Stomach (tissue), 9 donors: ENCODE data around the gene SIGLEC8. TPM values are rescaled to one million over a fixed set of nuclear protein-coding genes. Genes with fewer than 3 reads are reported as not detected.

Experiments
- DNase-seq, 2 donors: peaks; one replicate each; pipeline versions ENCODE4 v3.0.0 to v3.0.0-alpha.2; 2013 to 2019
- H3K27ac ChIP-seq, 5 donors: fragments of 200-600 bp in 4 of 5; sonication (generic) in 4 of 5; one replicate each; pipeline ENCODE4 v1.5.1; 2013 to 2019; ENCODE audit warnings: mild to moderate bottlenecking in 1 of 5, moderate library complexity in 1 of 5
- H3K27me3 ChIP-seq, 3 donors: fragments of 200-600 bp; sonication (generic); one replicate each; pipeline ENCODE4 v1.5.1; 2017 to 2019; ENCODE audit warnings: mixed run types in 1 of 3
- H3K36me3 ChIP-seq, 4 donors: fragments of 200-600 bp; sonication (generic); 1 replicate in 3 of 4; 2 replicates in 1 of 4; pipeline ENCODE4 v1.5.1; 2016 to 2019
- H3K4me1 ChIP-seq, 4 donors: fragments of 200-600 bp; sonication (generic); one replicate each; pipeline ENCODE4 v1.5.1; 2016 to 2019
- H3K4me3 ChIP-seq, 4 donors: fragments of 200-600 bp; sonication (generic) in 3 of 4; one replicate each; pipeline ENCODE4 v1.5.1; 2016 to 2019; ENCODE audit warnings: mild to moderate bottlenecking in 1 of 4
- H3K9me3 ChIP-seq, 4 donors: fragments of 200-600 bp; sonication (generic); one replicate each; pipeline ENCODE4 v1.5.1; 2016 to 2019
- EP300 ChIP-seq: sonication (generic); formaldehyde crosslinking; IDR thresholded peaks from one replicate; pipeline ENCODE4 v1.6.1; 2017; ENCODE audit warnings: antibody characterized with exemption
- POLR2A ChIP-seq, 4 donors: fragments of 450-650 bp; IDR thresholded peaks; one replicate each; pipeline ENCODE4 v1.6.1; 2016; ENCODE audit warnings: antibody characterized with exemption in 4 of 4, control low read depth in 2 of 4, mild to moderate bottlenecking in 1 of 4, moderate library complexity in 1 of 4
- POLR2AphosphoS5 ChIP-seq, 3 donors: sonication (generic); formaldehyde crosslinking; IDR thresholded peaks; one replicate each; pipeline ENCODE4 v1.6.1; 2016; ENCODE audit warnings: antibody characterized with exemption in 3 of 3
- WGBS, 5 donors: extraction: QIAGEN DNeasy Blood & Tissue Kit in 3 of 5; methylation state at CpG; one replicate each; pipeline versions ENCODE4 v1.1.5 to v1.1.7; 2013 to 2018; 5-methylcytosine and 5-hydroxymethylcytosine counted together
- intact Hi-C: fragments of 100-400 bp; cut with DNase I; formaldehyde crosslinking; loops from one replicate; pipeline ENCODE4 v1.15.1; 2023; ENCODE audit warnings: low total_unique reads
- polyA plus RNA-seq, 3 donors: library from polyadenylated mRNA; stranded (reverse); fragments of 200-250 nt; gene quantifications; one replicate each; pipeline ENCODE4 v1.2.3, GENCODE V29; 2013
- total RNA-seq, 5 donors: library from RNA; depleted of rRNA; stranded (reverse); fragments of >200 nt; gene quantifications; one replicate each; pipeline versions ENCODE4 v1.1.0 to v1.2.3, GENCODE V29; 2014 to 2016
- TF ChIP-seq, protein P1 (sequence below), 7 experiments: fragments of 450-650 bp in 4 of 7; fragments of 200-600 bp in 3 of 7; sonication (generic) in 3 of 7; IDR thresholded peaks; one replicate each; pipeline ENCODE4 v1.5.1; 2016 to 2019; ENCODE audit warnings: antibody characterized with exemption in 7 of 7, control low read depth in 2 of 7, mild to moderate bottlenecking in 1 of 7
- donor health status: healthy with polysubstance abuse.
- donor health status: Bipolar disorder and iron deficiency.
- donor health status: healthy.

The SIGLEC8 gene
- total and polyA plus RNA-seq, 8 donors = 0.20 to 2.3 (median 1.1) TPM; not detected in 3

DNA sequence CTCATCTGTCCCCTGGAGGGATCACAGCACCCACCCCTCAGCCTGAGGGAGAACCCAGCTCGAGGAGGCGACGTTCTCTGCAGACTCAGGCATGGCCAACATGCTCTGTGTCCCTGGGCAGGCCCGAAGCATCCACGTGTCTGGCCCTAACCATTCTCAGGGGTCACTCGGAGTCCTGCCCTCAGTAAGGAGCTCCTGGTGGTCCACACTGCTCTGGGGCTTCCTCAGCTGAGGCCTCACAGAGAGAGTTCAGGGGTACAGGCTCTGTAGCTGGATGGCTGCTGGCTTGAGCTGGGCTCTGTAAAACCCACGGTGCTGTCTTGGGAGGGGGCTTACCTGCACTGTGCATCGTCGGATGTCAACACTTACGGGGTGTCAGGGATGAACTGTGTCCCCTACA lies 4.4 kb upstream of the SIGLEC8 start:
- H3K4me1 ChIP-seq = peaks cover 0 to 14% (median 0%) of the 10 kb centered on the region in 4 donors
- TF ChIP-seq, protein P1, sequence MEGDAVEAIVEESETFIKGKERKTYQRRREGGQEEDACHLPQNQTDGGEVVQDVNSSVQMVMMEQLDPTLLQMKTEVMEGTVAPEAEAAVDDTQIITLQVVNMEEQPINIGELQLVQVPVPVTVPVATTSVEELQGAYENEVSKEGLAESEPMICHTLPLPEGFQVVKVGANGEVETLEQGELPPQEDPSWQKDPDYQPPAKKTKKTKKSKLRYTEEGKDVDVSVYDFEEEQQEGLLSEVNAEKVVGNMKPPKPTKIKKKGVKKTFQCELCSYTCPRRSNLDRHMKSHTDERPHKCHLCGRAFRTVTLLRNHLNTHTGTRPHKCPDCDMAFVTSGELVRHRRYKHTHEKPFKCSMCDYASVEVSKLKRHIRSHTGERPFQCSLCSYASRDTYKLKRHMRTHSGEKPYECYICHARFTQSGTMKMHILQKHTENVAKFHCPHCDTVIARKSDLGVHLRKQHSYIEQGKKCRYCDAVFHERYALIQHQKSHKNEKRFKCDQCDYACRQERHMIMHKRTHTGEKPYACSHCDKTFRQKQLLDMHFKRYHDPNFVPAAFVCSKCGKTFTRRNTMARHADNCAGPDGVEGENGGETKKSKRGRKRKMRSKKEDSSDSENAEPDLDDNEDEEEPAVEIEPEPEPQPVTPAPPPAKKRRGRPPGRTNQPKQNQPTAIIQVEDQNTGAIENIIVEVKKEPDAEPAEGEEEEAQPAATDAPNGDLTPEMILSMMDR (IDR thresholded peaks at IDR 0.05) = no peak
- TF ChIP-seq POLR2AphosphoS5 (IDR thresholded peaks at IDR 0.05) = no peak
- TF ChIP-seq POLR2A (IDR thresholded peaks at IDR 0.05) = no peak
- no peak for TF ChIP-seq EP300
- 76 to 84% (median 78%) methylated on average over 4 to 10 of the region's 10 CpGs for WGBS, 5 donors
- H3K4me3 ChIP-seq = no peak overlapping the region
- intact Hi-C loops = no loop called here
- no peaks in the 10 kb centered on the region for H3K36me3 ChIP-seq
- H3K9me3 ChIP-seq = no peaks in the 10 kb centered on the region
- DNase-seq = peak in 1 of 2 donors; percentile 17
- no peak overlapping the region for H3K27ac ChIP-seq
- H3K27me3 ChIP-seq = peaks cover 0 to 68% (median 19%) of the 10 kb centered on the region in 3 donors

DNA sequence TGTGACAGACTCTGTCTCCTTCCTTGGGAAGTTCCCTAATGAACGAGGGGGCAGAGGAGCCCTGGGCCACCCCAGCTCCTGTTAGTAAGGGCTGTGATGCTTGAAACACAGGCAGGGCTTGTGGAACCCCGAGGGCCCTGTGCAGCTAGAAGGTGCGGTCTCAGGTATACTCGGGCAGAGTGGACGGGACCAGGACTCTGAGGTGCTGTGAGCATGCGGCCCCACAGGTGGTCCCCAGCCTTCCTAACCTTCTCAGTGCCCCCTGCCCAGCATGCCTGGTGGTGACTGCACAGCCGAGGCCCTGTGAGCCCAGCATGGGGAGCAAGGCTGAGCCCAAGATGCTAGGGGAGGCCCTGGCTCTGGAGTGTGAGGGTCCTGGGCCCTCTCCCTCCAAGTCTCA lies 4.0 kb upstream of the SIGLEC8 start:
- Histone ChIP-seq H3K27me3 (peaks cover 0 to 72% (median 19%) of the 10 kb centered on the region in 3 donors), H3K27ac (peak overlapping the region in 1 of 5 donors; percentile 39), H3K4me1 (peaks cover 0 to 14% (median 0%) of the 10 kb centered on the region in 4 donors), H3K4me3 (no peak overlapping the region), H3K36me3 (no peaks in the 10 kb centered on the region), H3K9me3 (no peaks in the 10 kb centered on the region)
- WGBS, 5 donors = 70 to 84% (median 79%) methylated on average over 7 of the region's 7 CpGs
- peak in 1 of 2 donors; percentile 16 for DNase-seq
- intact Hi-C loops = no loop called here
- TF ChIP-seq EP300 = no peak
- no peak for TF ChIP-seq POLR2A (IDR thresholded peaks at IDR 0.05)
- no peak for TF ChIP-seq POLR2AphosphoS5 (IDR thresholded peaks at IDR 0.05)
- TF ChIP-seq, protein P1 (IDR thresholded peaks at IDR 0.05) = no peak

DNA sequence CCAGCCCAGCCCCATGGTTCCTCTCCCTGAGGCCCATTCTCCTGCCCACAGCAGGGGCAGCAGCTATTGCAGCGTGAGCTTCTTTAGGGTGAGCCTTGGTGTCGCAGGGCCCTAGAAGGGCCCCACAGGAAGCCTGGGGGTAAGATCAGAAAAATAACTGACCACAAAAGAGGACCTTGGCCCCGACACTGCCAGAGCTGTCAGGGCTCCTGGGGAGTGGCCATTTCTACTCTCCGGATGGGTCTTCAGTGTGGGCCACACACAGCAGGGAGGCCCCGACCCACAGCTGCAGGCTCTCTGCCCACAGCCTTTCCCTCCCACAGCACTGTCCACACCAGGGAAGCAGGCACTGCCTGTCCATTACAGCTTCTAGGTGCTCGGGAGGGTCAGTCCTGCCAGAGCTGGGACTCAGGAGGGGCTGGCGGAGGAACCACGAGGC lies 3.5 kb upstream of the SIGLEC8 start:
- Histone ChIP-seq H3K4me3 (no peak overlapping the region), H3K27me3 (peaks cover 0 to 78% (median 19%) of the 10 kb centered on the region in 3 donors), H3K36me3 (no peaks in the 10 kb centered on the region), H3K9me3 (no peaks in the 10 kb centered on the region), H3K4me1 (peaks cover 0 to 14% (median 0%) of the 10 kb centered on the region in 4 donors), H3K27ac (peak overlapping the region in 2 of 5 donors; percentile 17 to 39)
- 55 to 68% (median 64%) methylated on average over 6 to 8 of the region's 8 CpGs for WGBS, 5 donors
- peak in 1 of 2 donors; percentile 24 for DNase-seq
- intact Hi-C loops = no loop called here
- TF ChIP-seq POLR2A (IDR thresholded peaks at IDR 0.05) (no peak), EP300 (no peak), POLR2AphosphoS5 (IDR thresholded peaks at IDR 0.05) (no peak)
- TF ChIP-seq, protein P1 (IDR thresholded peaks at IDR 0.05) = no peak

DNA sequence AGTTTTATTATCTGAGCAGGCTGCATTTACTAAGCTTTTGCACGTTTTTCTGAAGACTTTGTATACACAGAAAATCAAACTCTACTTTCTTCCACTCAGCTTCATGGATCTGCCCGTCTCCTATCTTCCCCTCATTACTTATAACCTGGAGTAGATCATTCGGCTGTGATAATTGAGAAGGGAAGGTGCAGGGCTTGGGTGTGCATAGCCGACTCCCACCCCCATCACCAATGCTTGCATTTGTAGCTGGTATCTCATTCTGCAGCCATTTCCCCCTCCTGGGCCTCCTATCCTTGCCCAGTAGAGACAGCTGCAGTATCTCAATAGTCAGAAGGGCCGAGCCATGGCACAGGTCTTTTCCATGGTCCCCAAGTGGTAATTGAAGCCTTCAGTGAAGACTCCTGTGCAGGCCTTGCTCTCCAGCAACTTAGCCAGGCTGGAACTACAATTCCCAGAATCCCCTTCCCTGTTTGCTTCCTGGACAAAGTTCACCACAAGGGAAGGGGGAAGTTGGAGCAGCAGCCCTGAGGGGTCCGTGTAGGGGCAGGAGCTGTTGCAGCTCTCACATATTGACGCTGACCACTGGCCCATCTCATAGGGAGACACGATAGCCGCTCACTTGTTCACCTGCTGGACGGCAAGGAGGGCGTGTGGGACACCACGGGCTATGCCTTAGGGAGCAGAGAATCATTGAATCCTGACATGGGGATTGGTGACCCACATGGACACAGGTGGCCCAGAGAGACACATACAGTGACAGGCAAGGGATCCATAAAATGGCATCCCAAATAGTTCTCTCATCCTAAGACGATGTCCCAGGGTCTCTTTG lies 2.1 kb upstream of the SIGLEC8 start:
- H3K9me3 ChIP-seq = no peaks in the 10 kb centered on the region
- intact Hi-C loops = no loop called here
- WGBS, 5 donors = 51 to 60% (median 57%) methylated on average over 13 of the region's 13 CpGs
- no peak overlapping the region for H3K4me3 ChIP-seq
- H3K4me1 ChIP-seq = peaks cover 0 to 14% (median 0%) of the 10 kb centered on the region in 4 donors
- TF ChIP-seq EP300 (no peak), POLR2AphosphoS5 (IDR thresholded peaks at IDR 0.05) (no peak), POLR2A (IDR thresholded peaks at IDR 0.05) (no peak)
- TF ChIP-seq, protein P1 (IDR thresholded peaks at IDR 0.05) = no peak
- H3K36me3 ChIP-seq = no peaks in the 10 kb centered on the region
- no peak overlapping the region for H3K27ac ChIP-seq
- DNase-seq = peak; percentile 20 to 45
- H3K27me3 ChIP-seq = peaks cover 0 to 79% (median 19%) of the 10 kb centered on the region in 3 donors
